H9 (cell line): ENCODE data around the gene NPLOC4. TPM values are rescaled to one million over a fixed set of nuclear protein-coding genes. Genes with fewer than 3 reads are reported as not detected.

Experiments
- DNase-seq: peaks from one replicate; pipeline ENCODE4 v3.0.0-alpha.2; 2017
- H2AFZ ChIP-seq: one replicate; pipeline ENCODE4 v1.6.1; 2013; ENCODE audit warnings: mild to moderate bottlenecking, low read length, control low read depth, moderate library complexity
- H2AK5ac ChIP-seq: 2 replicates; pipeline ENCODE4 v1.6.1; 2013; ENCODE audit warnings: low read length, control low read depth, mixed read lengths; ENCODE audit not compliant: insufficient read length
- H2BK120ac ChIP-seq: one replicate; pipeline ENCODE4 v1.6.1; 2013; ENCODE audit warnings: low read depth, mild to moderate bottlenecking, low read length, control low read depth, inconsistent platforms; ENCODE audit not compliant: poor library complexity, severe bottlenecking
- H2BK12ac ChIP-seq: 2 replicates; pipeline ENCODE4 v1.6.1; 2013; ENCODE audit warnings: low read length, control low read depth, mixed read lengths, low read depth; ENCODE audit not compliant: insufficient read length
- H2BK15ac ChIP-seq: 2 replicates; pipeline ENCODE4 v1.6.1; 2013; ENCODE audit warnings: low read depth, low read length, control low read depth
- H2BK20ac ChIP-seq: one replicate; pipeline ENCODE4 v1.6.1; 2013; ENCODE audit warnings: low read depth, mild to moderate bottlenecking, low read length, control low read depth, inconsistent platforms; ENCODE audit not compliant: poor library complexity, severe bottlenecking
- H2BK5ac ChIP-seq: 2 replicates; pipeline ENCODE4 v1.6.1; 2013; ENCODE audit warnings: low read length, control low read depth, mixed read lengths; ENCODE audit not compliant: insufficient read length
- H3K14ac ChIP-seq: 2 replicates; pipeline ENCODE4 v1.6.1; 2013; ENCODE audit warnings: low read length, control low read depth; ENCODE audit not compliant: insufficient read depth
- H3K18ac ChIP-seq: 2 replicates; pipeline ENCODE4 v1.6.1; 2013; ENCODE audit warnings: low read depth, mild to moderate bottlenecking, mixed read lengths, low read length, control low read depth; ENCODE audit not compliant: insufficient read length
- H3K23ac ChIP-seq: 2 replicates; pipeline ENCODE4 v1.6.1; 2013; ENCODE audit warnings: low read length, control low read depth, mixed read lengths, low read depth; ENCODE audit not compliant: insufficient read length
- H3K23me2 ChIP-seq: 2 replicates; pipeline ENCODE4 v1.6.1; 2013; ENCODE audit warnings: low read depth, mild to moderate bottlenecking, mixed read lengths, low read length, control low read depth; ENCODE audit not compliant: insufficient read length, poor library complexity, severe bottlenecking
- H3K27ac ChIP-seq: 2 replicates; pipeline ENCODE4 v1.5.1; 2013; ENCODE audit warnings: low read length, control low read depth, mixed read lengths, low read depth; ENCODE audit not compliant: insufficient read length
- H3K27me3 ChIP-seq: 2 replicates; pipeline ENCODE4 v1.6.1; 2013; ENCODE audit warnings: low read length, control low read depth, inconsistent platforms; ENCODE audit not compliant: insufficient read depth
- H3K4ac ChIP-seq: 2 replicates; pipeline ENCODE4 v1.6.1; 2013; ENCODE audit warnings: low read depth, mild to moderate bottlenecking, control low read depth, inconsistent platforms, low read length, moderate library complexity
- H3K4me1 ChIP-seq: 2 replicates; pipeline ENCODE4 v1.6.1; 2013; ENCODE audit warnings: low read length, control low read depth, inconsistent platforms; ENCODE audit not compliant: insufficient read depth
- H3K4me2 ChIP-seq: 2 replicates; pipeline ENCODE4 v1.6.1; 2013; ENCODE audit warnings: low read length, control low read depth, mixed read lengths; ENCODE audit not compliant: insufficient read length, insufficient read depth
- H3K56ac ChIP-seq: 2 replicates; pipeline ENCODE4 v1.6.1; 2013; ENCODE audit warnings: low read depth, mild to moderate bottlenecking, mixed read lengths, low read length, control low read depth; ENCODE audit not compliant: insufficient read length
- H3K79me1 ChIP-seq: 2 replicates; pipeline ENCODE4 v1.6.1; 2013; ENCODE audit warnings: low read depth, mild to moderate bottlenecking, moderate library complexity, low read length, control low read depth, inconsistent platforms; ENCODE audit not compliant: insufficient read depth, poor library complexity, severe bottlenecking
- H3K79me2 ChIP-seq: 2 replicates; pipeline ENCODE4 v1.6.1; 2013; ENCODE audit warnings: low read length, control low read depth, inconsistent platforms; ENCODE audit not compliant: insufficient read depth
- H3K9ac ChIP-seq: 2 replicates; pipeline ENCODE4 v1.6.1; 2013; ENCODE audit warnings: low read length, control low read depth, mixed read lengths; ENCODE audit not compliant: insufficient read length; ENCODE audit errors: extremely low read depth
- H3K9me3 ChIP-seq: one replicate; pipeline ENCODE4 v1.6.1; 2013; ENCODE audit warnings: low read depth, low read length, inconsistent platforms; ENCODE audit not compliant: control insufficient read depth
- H3T11ph ChIP-seq: one replicate; pipeline ENCODE4 v1.6.1; 2013; ENCODE audit warnings: mild to moderate bottlenecking, low read length, control low read depth, inconsistent platforms
- H4K20me1 ChIP-seq: one replicate; pipeline ENCODE4 v1.6.1; 2013; ENCODE audit not compliant: control insufficient read depth, insufficient read length, insufficient read depth
- H4K5ac ChIP-seq: 2 replicates; pipeline ENCODE4 v1.6.1; 2013; ENCODE audit warnings: low read depth, mild to moderate bottlenecking, mixed read lengths, low read length, control low read depth; ENCODE audit not compliant: insufficient read length
- H4K8ac ChIP-seq: replicated peaks from 2 replicates; pipeline ENCODE4 v1.6.1; 2013; ENCODE audit warnings: low read length, control low read depth, mixed read lengths, low read depth; ENCODE audit not compliant: insufficient read length
- H4K91ac ChIP-seq: 2 replicates; pipeline ENCODE4 v1.6.1; 2013; ENCODE audit warnings: low read depth, mild to moderate bottlenecking, moderate library complexity, mixed read lengths, low read length, control low read depth; ENCODE audit not compliant: insufficient read length
- H3K27ac Mint-ChIP-seq, 3 experiments: 2 replicates in 2 of 3; 3 replicates in 1 of 3; pipeline ENCODE4 v1.8.0; 2020 to 2021; ENCODE audit warnings: mixed read lengths in 3 of 3, mild to moderate bottlenecking in 1 of 3, moderate library complexity in 1 of 3
- H3K27me3 Mint-ChIP-seq: 2 replicates; pipeline ENCODE4 v1.8.0; 2021; ENCODE audit warnings: low read depth, mild to moderate bottlenecking, moderate library complexity, mixed read lengths
- H3K36me3 Mint-ChIP-seq, 3 experiments: 2 replicates in 2 of 3; 3 replicates in 1 of 3; pipeline ENCODE4 v1.8.0; 2020 to 2021; ENCODE audit warnings: low read depth in 3 of 3, mixed read lengths in 3 of 3; ENCODE audit not compliant: insufficient read depth in 1 of 3
- H3K4me1 Mint-ChIP-seq, 2 experiments: 2 replicates each; pipeline ENCODE4 v1.8.0; 2020; ENCODE audit warnings: mixed read lengths in 2 of 2
- H3K4me3 Mint-ChIP-seq, 2 experiments: 2 replicates in 1 of 2; 3 replicates in 1 of 2; pipeline ENCODE4 v1.8.0; 2020 to 2021; ENCODE audit warnings: mild to moderate bottlenecking in 2 of 2, mixed read lengths in 2 of 2, moderate library complexity in 1 of 2
- H3K9me3 Mint-ChIP-seq, 2 experiments: 2 replicates in 1 of 2; 3 replicates in 1 of 2; pipeline ENCODE4 v1.8.0; 2020; ENCODE audit warnings: mild to moderate bottlenecking in 2 of 2, mixed read lengths in 2 of 2, moderate library complexity in 1 of 2
- CTCF ChIP-seq: fragments of 200-600 bp; sonication (generic); conservative IDR thresholded peaks from 3 replicates; pipeline ENCODE4 v1.8.0; 2021; ENCODE audit warnings: antibody characterized with exemption, mild to moderate bottlenecking
- WGBS: extraction: QIAGEN DNeasy Blood & Tissue Kit; methylation state at CpG from one replicate; pipeline ENCODE4 v1.1.7; 2013; ENCODE audit warnings: missing lambda C conversion rate, low lambda C conversion rate, mixed read lengths; ENCODE audit not compliant: insufficient read length; ENCODE audit errors: extremely low coverage; 5-methylcytosine and 5-hydroxymethylcytosine counted together
- total RNA-seq: library from RNA; stranded (reverse); gene quantifications from 2 replicates; pipeline ENCODE4 v1.2.1, GENCODE V29; 2021

NPLOC4 gene
- total RNA-seq, 1 experiment from 2014 or later = 103 TPM

GRCh38 chr17:81549031-81549557, 87.8 kb downstream of the NPLOC4 start:
- no peak overlapping the region for H3K4me2 ChIP-seq
- no peak for TF ChIP-seq CTCF
- Mint-ChIP-seq H3K4me3 (peak overlapping the region; percentile 27 to 60; a peak in 3 of 5 replicates), H3K4me1 (peaks cover 15 to 16% of the 10 kb centered on the region in 2 experiments), H3K27ac (no peak overlapping the region), H3K9me3 (no peaks in the 10 kb centered on the region; a peak in 1 of 5 replicates), H3K27me3 (no peaks in the 10 kb centered on the region), H3K36me3 (peaks cover 18 to 57% (median 42%) of the 10 kb centered on the region in 3 experiments; a peak in 6 of 7 replicates)
- H2BK120ac ChIP-seq = no peak overlapping the region
- DNase-seq = no peak
- no peak overlapping the region for H2AFZ ChIP-seq
- peaks cover 5% of the 10 kb centered on the region for H3K79me1 ChIP-seq
- H3K4me1 ChIP-seq = peaks cover 3% of the 10 kb centered on the region; the same call in 1 of the 2 replicates
- no peak overlapping the region for H3K23ac ChIP-seq
- no peak overlapping the region for H3T11ph ChIP-seq
- H3K23me2 ChIP-seq = peaks cover 10% of the 10 kb centered on the region
- no peaks in the 10 kb centered on the region for H4K20me1 ChIP-seq
- H3K18ac ChIP-seq = no peak overlapping the region
- no peak overlapping the region for H3K14ac ChIP-seq
- H4K8ac ChIP-seq = no peak overlapping the region
- H3K9me3 ChIP-seq = no peaks in the 10 kb centered on the region
- no CpG with 5 or more reads among the region's 16 CpGs for WGBS
- H4K5ac ChIP-seq = no peak overlapping the region
- H3K56ac ChIP-seq = no peak overlapping the region
- H2BK15ac ChIP-seq = no peak overlapping the region
- no peak overlapping the region for H2BK12ac ChIP-seq
- no peak overlapping the region for H4K91ac ChIP-seq
- no peak overlapping the region for H2AK5ac ChIP-seq
- no peak overlapping the region for H2BK5ac ChIP-seq
- H3K27me3 ChIP-seq = no peaks in the 10 kb centered on the region
- no peak overlapping the region for H3K9ac ChIP-seq
- no peak overlapping the region for H2BK20ac ChIP-seq
- no peak overlapping the region for H3K4ac ChIP-seq
- no peak overlapping the region for H3K27ac ChIP-seq
- peaks cover 2% of the 10 kb centered on the region; the same call in 1 of the 2 replicates for H3K79me2 ChIP-seq
